Gastrocnemius medialis (tissue), 4 donors: ENCODE data around the gene COL23A1.

Experiments used
- POLR2A ChIP-seq, 2 donors: fragments of 450-650 bp; IDR thresholded peaks; one replicate each; pipeline ENCODE4 v1.6.1; 2017; ENCODE audit warnings: antibody characterized with exemption in 2 of 2, mild to moderate bottlenecking in 2 of 2, moderate library complexity in 2 of 2
- TF ChIP-seq, protein P1 (sequence below), 5 experiments: fragments of 450-650 bp in 3 of 5; fragments of 200-600 bp in 2 of 5; sonication (generic) in 2 of 5; IDR thresholded peaks in 4 of 5; conservative IDR thresholded peaks in 1 of 5; 1 replicate in 4 of 5; 2 replicates in 1 of 5; pipeline ENCODE4 v1.5.1; 2016 to 2019; ENCODE audit warnings: antibody characterized with exemption in 5 of 5, mild to moderate bottlenecking in 3 of 5, moderate library complexity in 3 of 5

DNA sequence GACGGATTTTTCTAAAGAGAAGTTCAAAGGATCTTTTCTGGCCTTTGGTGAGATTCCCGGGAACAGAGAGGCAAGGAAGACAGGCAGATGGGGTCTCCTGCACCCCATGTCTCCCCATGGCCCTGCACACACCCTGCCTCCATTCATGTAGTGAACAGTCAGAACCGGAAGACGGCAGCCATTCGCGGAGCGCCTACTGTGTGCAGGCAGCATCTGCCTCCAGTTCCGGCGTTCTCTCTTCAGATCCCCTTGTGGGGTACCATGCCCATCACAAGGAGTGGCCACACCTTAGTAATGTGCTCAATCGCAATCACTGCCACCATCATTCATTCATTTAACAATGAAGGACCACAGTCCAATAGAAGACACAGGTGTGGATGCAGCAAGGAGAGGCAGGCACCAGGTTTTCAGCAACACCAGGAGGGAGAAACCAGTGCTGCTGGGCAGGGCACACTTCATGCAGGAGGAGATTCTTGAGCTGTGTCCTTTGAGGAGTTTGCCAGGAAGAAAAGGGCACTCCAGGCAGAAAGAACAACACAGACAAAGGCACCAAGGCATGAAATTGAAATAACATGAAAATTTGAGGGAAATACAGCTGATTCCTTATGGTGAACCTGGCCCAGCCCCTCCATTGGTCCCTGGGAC, 186.1 kb downstream of the COL23A1 start:
- no peak for TF ChIP-seq POLR2A (IDR thresholded peaks at IDR 0.05)
- TF ChIP-seq, protein P1, sequence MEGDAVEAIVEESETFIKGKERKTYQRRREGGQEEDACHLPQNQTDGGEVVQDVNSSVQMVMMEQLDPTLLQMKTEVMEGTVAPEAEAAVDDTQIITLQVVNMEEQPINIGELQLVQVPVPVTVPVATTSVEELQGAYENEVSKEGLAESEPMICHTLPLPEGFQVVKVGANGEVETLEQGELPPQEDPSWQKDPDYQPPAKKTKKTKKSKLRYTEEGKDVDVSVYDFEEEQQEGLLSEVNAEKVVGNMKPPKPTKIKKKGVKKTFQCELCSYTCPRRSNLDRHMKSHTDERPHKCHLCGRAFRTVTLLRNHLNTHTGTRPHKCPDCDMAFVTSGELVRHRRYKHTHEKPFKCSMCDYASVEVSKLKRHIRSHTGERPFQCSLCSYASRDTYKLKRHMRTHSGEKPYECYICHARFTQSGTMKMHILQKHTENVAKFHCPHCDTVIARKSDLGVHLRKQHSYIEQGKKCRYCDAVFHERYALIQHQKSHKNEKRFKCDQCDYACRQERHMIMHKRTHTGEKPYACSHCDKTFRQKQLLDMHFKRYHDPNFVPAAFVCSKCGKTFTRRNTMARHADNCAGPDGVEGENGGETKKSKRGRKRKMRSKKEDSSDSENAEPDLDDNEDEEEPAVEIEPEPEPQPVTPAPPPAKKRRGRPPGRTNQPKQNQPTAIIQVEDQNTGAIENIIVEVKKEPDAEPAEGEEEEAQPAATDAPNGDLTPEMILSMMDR (IDR thresholded peaks at IDR 0.05 in 4 of 5, conservative IDR thresholded peaks at IDR 0.05 in 1 of 5): no peak
